ENCODE measurements around the gene CA4.

CA4 gene

GRCh38 chr17:60168654-60169053 is 18.9 kb downstream of the CA4 start:
- Histone ChIP-seq H3K9me3 (ENCODE audit: control insufficient read depth, low read length) (no peaks in the 10 kb centered on the region), H3K79me2 (no peaks in the 10 kb centered on the region), H3K4me1 (peaks cover 5% of the 10 kb centered on the region), H3K4me3 (ENCODE audit: low read depth, low read length) (no peak overlapping the region), H3K27ac (no peak overlapping the region), H2AFZ (no peak overlapping the region), H3K9ac (no peak overlapping the region), H3K27me3 (ENCODE audit: control insufficient read depth, insufficient read depth, low read length) (no peaks in the 10 kb centered on the region), H3K36me3 (ENCODE audit: control insufficient read depth, insufficient read depth, low read length) (no peaks in the 10 kb centered on the region), H3K4me2 (ENCODE audit: low read length) (no peak overlapping the region)
- TF ChIP-seq, protein P1, sequence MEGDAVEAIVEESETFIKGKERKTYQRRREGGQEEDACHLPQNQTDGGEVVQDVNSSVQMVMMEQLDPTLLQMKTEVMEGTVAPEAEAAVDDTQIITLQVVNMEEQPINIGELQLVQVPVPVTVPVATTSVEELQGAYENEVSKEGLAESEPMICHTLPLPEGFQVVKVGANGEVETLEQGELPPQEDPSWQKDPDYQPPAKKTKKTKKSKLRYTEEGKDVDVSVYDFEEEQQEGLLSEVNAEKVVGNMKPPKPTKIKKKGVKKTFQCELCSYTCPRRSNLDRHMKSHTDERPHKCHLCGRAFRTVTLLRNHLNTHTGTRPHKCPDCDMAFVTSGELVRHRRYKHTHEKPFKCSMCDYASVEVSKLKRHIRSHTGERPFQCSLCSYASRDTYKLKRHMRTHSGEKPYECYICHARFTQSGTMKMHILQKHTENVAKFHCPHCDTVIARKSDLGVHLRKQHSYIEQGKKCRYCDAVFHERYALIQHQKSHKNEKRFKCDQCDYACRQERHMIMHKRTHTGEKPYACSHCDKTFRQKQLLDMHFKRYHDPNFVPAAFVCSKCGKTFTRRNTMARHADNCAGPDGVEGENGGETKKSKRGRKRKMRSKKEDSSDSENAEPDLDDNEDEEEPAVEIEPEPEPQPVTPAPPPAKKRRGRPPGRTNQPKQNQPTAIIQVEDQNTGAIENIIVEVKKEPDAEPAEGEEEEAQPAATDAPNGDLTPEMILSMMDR (IDR thresholded peaks at IDR 0.05): no peak

DNA sequence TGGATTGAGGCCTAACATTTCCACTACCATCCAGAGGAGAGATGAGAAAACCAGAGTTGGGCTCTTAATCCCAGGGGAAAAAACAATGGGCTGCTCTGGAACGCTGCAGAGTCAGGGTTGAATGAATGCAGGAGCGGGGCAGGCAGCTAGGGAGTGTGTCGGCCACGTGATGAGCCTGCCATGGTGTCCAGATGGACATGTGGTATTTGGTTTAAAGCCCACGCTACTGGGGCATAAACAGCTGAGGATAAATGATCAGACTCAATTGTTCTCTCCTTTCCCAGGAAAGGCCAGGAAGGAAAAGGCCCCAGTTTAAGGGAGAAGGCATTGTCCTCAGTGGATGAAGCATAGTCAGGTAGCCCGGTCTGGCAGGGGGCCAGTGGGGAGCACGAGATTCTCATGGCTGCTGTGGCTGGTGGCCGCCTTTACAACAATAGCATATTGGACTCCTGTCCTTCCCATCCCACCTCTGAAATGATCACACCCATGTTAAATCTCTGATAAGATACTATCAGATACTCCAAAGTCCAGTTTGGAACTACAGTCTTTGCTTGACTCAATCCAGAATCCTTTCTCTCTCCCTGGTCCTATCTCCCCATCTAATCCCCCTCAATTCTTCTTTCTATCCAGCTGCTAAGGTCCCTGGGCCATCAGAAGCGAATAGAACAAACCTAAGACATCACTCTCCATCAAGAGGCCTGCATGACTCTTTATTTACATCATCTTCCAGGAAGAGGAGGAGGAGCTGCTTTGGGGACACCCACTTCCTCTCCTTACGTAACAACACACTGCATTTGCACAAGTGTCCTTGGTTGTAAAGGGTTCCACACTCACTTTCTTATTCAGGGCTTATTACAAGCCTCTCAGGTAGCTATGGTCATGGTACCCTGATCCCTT is 20.4 kb downstream of the CA4 start:
- Histone ChIP-seq H3K36me3 (ENCODE audit: control insufficient read depth, insufficient read depth, low read length) (no peaks in the 10 kb centered on the region), H3K4me1 (peaks cover 5% of the 10 kb centered on the region), H3K4me2 (ENCODE audit: low read length) (no peak overlapping the region), H3K27ac (peak overlapping the region; percentile 29), H3K4me3 (ENCODE audit: low read depth, low read length) (no peak overlapping the region), H3K79me2 (no peaks in the 10 kb centered on the region), H3K27me3 (ENCODE audit: control insufficient read depth, insufficient read depth, low read length) (no peaks in the 10 kb centered on the region), H2AFZ (no peak overlapping the region), H3K9ac (no peak overlapping the region), H3K9me3 (ENCODE audit: control insufficient read depth, low read length) (no peaks in the 10 kb centered on the region)
- TF ChIP-seq, protein P1 (IDR thresholded peaks at IDR 0.05): no peak

DNA sequence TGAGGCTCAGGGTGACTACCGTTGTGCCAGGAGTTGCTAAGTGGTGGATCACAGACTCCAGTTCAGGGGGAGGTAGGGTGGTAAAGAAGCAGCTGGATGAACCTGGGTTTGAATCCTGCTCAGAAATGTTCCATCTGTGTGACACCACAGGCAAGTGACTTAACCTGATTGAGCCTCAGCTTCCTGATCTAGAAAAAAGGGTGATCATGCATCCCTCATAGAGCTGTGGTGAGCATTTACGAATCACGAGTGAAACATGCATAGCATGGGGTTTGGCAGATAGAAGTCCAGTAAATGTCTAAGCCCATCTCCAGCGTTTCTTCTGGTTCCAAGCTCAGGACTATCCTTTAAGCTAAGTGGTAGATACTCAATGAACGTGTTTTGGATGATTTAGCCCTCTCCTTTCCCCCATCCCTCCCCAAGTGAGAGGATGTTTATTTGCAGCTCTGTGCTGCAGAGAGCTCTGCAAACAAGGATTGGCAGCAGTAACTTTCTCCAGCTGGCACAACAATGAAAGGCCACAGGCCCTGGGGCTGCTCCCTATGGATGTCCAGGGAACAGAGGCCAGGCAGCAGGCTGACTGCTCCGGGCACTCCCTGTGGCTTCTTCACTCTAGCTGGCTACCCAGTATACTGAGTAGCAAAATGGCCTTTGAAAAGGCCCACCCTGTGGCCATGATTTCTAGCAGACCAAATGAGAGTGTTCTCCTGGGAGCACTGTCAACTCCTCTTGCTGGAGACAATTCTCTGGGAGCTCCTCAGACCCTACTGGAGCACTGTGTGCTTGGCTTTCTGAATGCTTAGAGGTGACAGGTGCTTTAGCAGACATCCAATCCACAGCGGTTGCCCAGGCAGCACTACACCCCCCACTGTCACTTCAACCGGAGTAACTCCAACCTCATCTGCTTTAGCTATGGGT is 21.3 kb downstream of the CA4 start:
- Histone ChIP-seq H3K4me2 (ENCODE audit: low read length) (no peak overlapping the region), H3K9ac (no peak overlapping the region), H3K27ac (no peak overlapping the region), H2AFZ (no peak overlapping the region), H3K36me3 (ENCODE audit: control insufficient read depth, insufficient read depth, low read length) (no peaks in the 10 kb centered on the region), H3K9me3 (ENCODE audit: control insufficient read depth, low read length) (no peaks in the 10 kb centered on the region), H3K4me3 (ENCODE audit: low read depth, low read length) (no peak overlapping the region), H3K4me1 (peaks cover 5% of the 10 kb centered on the region), H3K27me3 (ENCODE audit: control insufficient read depth, insufficient read depth, low read length) (no peaks in the 10 kb centered on the region), H3K79me2 (no peaks in the 10 kb centered on the region)
- TF ChIP-seq, protein P1 (IDR thresholded peaks at IDR 0.05): no peak

DNA sequence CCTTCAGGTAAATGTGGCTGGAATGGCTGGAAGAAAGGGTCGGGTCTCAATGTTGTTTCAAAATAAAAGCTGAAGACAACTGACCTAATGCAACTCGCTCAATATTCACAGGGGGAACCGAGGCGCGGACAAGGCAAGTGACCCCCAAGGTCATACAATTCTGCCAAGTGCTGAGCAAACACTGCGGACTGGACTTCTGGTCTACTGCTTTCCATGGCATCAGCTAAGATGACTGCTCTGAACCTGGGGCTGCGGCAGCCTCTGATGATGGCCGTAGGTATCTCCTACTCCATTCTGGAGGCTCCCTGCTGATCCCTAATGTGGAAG is 21.9 kb downstream of the CA4 start:
- H3K27me3 ChIP-seq (ENCODE audit: control insufficient read depth, insufficient read depth, low read length): no peaks in the 10 kb centered on the region
- no peak overlapping the region for H3K9ac ChIP-seq
- H3K9me3 ChIP-seq (ENCODE audit: control insufficient read depth, low read length): no peaks in the 10 kb centered on the region
- TF ChIP-seq, protein P1 (IDR thresholded peaks at IDR 0.05): no peak
- no peaks in the 10 kb centered on the region for H3K36me3 ChIP-seq (ENCODE audit: control insufficient read depth, insufficient read depth, low read length)
- H3K4me3 ChIP-seq (ENCODE audit: low read depth, low read length): no peak overlapping the region
- H3K4me2 ChIP-seq (ENCODE audit: low read length): no peak overlapping the region
- no peak overlapping the region for H2AFZ ChIP-seq
- peaks cover 5% of the 10 kb centered on the region for H3K4me1 ChIP-seq
- no peak overlapping the region for H3K27ac ChIP-seq
- H3K79me2 ChIP-seq: no peaks in the 10 kb centered on the region

All from parathyroid adenoma (tissue), 2 donors.